NB4 (cell line): ENCODE results near the gene AZIN2.

Experiments used
- CTCF ChIP-seq: IDR thresholded peaks from one replicate; pipeline ENCODE4 v1.5.1; 2012; ENCODE audit warnings: low read depth, low read length
- MYC ChIP-seq: IDR thresholded peaks from 2 replicates; pipeline ENCODE4 v1.6.1; 2011; ENCODE audit warnings: low read depth, low read length

- TF ChIP-seq CTCF (peak; percentile 66), MYC (0 out of 2 replicates have a peak, but pooled peaks have one; percentile 36)
Observed at GRCh38 chr1:33055210-33056008, 25.5 kb upstream of the AZIN2 start.
